Measurements from ENCODE around the gene TLNRD1. TPM values are rescaled to one million over a fixed set of nuclear protein-coding genes. Genes with fewer than 3 reads are reported as not detected.

The TLNRD1 gene
- polyA plus RNA-seq, 3 donors = 7.6 to 12.2 (median 9.6) TPM

DNA sequence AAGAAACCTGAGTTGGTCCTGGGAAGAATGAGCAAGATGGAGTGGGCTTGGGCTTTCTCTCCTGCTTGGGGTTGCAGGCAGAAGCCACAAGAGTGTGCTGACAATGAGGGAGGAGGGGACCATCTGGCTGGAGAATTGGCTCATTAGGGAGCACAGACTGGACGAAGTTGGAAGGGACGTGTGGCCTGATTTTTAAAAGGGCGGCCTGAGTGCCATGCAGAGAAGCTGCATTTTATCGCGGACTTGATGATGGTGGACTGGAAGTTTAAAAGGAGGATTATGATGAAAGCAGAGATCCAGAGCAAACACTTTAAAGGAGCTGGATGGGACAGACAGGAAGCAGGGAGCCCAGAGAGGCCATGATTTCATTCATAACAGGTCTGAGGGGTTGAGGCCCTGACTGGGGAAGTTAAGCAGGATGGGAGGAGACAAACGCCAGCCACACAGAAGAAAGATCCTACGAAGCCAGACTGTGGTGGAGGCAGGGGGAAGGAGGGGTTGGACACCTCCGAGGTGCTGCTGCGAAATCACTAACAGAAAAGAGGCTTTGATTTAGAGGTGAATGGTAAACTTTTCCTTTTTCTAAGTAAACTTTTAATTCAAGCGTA lies 23.6 kb downstream of the TLNRD1 start:
- no peak for DNase-seq

DNA sequence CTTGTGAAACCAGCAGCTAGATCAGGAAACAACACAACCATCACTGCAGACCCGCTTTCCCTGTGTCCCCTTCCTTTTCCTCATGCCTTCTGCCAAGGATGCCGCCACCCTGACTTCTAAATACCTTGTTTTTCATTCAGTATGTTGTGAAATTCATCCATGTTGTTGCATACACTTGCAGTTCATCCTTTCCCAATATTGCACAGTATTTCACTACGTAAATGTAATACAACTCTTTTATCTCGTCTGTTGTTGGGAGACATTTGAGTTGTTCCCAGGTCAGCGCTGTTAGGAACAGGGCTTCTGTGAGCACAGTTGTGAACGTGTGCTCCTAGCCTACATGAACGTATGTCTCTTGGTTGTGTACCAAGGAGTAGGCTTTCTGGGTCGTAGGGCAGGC lies 24.2 kb downstream of the TLNRD1 start:
- no peak for DNase-seq

DNA sequence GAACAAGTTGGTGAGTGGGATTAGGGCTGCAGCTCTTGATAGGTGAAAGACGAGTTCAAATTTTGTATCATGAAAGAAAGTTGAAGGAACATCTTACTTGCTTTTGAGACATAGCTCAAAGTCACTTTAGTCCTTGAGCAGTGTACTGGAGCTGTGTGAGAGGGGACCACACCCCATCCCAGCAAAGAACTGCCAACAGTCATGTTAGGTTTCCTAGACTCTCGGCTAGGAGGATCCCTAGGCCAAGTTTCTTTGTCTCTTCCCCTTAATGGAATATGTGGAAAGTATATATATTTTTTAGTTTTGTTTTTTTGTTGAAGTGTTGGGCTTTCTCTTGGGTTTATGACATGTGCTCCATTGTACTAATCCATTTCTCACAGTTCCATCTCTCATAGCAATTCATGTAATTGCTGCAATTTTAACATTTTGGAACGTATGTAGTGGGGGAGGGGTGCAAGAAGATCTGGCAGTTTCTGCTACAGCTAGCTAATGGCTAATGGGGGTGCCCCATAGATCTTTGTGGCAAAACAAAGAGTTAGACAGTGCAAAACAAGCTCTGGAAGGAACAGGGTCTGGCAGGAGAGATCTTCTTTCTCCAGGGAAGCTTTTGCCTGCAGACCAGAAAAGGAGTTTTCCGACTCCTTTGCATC lies 25.1 kb downstream of the TLNRD1 start:
- no peak for DNase-seq

DNA sequence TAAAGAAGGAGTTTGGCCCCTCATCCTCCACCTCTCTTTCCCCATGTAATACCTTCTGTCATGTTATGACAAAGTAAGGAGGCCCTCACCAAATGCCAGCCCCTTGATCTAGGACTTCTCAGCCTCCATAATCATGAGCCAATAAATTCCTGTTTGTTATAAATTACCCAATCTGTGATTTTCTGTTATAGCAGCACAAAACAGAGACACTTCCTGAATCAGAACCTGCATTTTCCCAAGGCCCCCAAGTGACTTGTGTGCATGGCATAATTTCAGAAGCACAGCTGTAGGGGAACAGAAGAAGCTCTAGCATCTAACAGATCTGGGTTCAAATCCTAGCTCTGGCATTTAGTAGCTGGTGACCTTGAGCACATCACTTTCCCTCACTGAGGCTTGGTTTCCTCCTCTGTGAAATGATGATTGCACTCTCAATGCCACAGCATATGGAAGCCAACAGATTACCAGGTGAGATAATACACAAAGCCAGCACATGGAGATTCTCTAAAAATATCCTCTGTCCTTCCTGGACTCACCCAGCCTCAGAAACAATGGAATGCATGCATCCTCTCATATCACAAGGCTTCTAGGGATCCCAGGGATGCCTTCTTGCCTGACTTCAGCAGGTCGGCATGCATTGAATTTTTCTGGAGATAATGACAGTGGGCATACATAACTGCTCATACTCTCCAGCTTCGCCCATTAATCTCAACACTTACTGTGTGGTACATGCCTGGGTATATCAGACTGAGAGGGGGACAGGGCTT lies 26.3 kb downstream of the TLNRD1 start:
- DNase-seq = no peak

DNA sequence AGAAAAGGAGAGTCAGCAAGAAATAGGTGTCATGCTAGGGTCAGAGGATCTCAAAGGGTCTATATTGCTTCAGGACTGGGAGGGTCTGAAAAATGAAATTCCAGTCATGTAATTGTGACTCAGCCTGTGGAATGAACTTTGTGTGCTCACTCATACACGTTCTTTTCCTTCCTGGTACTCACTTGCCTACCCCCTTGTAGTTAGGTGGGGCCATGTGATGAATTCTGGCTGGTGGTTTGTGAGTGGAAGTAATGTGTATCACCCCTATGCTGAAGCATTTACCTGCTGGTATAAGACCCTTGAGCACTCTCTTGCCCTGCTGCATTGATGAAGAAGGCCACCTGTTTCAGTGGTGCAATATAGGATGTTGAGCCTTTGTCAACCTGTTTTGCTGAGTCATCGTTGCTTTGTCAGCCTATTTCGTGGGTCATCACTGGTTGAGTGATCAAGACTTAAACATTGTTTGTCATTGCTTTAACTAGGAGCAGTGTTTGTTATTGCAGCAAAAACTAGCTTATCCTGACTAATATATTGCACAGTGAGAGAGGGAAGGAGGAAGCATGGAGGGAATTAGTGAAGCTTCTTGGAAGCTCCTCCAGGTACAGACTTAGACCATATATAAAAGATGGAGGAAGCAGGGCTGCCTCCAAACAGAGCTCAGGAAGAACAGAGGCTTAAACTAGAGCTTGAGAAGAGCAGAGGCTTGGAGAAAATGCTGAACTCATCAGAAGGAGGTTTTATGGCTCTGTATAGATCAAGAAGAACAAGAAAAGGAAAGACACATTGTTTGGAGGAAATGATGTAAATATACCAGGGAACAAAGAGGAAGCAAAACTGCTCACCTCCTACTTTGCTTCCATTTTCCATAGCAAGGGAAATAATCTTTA lies 28.9 kb downstream of the TLNRD1 start:
- DNase-seq = no peak

DNA sequence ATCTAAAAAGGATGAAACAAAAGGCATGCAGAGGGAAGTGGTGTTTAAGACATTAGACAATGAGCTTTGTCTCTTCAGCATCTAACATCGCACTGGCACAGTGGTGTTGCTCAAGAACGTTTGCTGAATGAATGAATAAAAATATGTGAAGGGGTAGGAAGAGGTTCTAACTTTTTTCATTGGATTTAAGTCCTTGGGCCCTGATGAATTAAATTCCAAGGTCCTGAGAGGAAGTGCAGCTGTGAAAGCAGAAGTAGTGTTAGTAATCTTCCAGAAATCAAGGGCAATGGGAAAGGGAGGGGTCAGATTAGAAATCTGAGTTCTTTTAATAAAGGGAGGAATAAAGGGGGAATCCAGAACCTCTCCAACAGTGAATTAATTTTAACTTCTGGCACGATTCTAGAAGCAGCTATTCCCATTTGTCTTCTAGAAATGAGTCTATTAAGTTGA lies 29.6 kb downstream of the TLNRD1 start:
- DNase-seq = no peak

DNA sequence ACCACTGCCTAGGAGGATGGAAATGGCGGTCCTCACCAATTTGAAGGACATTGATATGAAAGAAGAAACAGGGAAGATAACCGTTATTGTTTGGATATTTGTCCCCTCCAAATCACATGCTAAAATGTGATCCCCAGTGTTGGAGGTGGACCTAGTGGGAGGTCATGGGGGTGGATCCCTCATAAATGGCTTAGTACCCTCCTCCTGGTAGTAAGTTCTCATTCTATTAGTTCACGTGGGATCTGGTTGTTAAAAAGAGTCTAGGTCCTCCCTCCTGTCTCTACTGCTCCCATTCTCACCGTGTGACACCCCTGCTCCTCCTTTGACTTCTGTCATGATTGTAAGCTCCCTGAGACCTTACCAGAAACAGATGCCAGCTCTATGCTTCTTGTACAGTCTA lies 30.5 kb downstream of the TLNRD1 start:
- no peak for DNase-seq

DNA sequence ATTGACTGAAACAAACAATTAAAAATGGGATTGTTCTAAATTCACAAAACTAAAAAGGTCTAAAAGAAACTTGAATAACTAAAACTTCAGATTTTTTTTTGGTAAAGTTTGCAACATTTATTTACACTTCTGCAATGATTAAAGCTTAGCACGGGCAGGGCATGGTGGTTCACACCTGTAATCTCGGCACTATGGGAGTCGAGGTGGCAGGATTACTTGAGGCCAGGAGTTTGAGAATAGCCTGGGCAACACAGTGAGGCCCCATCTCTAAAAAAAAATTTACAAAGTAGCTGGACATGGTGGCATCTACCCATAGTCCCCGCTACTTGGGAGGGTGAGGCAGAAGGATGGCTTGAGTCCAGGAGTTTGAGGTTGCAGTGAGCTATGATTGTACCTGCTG lies 31.6 kb downstream of the TLNRD1 start:
- DNase-seq = no peak

DNA sequence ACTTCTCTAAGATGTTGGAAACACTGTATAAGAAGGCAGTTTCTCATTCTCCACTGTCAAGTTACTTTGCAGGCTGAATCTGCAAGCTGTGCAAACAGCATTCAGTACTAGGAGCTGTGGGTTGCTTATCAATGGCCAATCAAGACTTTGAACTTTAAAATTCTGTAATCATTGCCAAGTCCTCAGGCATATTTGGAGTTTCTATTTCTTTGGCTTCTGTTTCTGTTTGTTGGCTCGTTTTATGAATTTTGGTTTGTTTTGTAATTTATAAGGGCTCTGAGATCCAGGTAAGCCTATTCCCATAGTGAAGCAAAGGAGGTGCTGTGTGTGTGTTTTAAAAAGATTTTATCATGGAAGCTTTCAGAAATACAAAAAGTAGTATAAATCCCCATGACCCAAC lies 32.1 kb downstream of the TLNRD1 start:
- no peak for DNase-seq

DNA sequence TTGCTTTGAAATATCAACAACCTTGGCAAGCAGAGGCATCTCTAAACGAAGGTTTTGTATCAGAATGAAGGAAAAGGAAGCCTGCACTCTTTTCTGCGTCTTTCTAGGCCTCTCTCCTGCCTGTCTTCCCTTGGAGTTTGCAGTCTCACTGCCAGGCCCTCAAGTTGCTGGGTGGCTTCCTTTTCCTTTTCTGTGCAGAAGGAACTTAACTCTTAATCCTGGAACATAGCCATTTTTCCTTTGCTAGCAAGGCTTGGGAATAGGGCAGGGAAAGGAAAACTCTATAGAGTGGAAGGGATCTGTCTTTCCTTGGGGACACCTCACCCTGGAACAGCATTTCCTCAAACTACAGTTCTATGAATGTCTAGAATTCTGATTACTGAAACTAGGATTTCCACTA lies 32.8 kb downstream of the TLNRD1 start:
- no peak for DNase-seq

DNA sequence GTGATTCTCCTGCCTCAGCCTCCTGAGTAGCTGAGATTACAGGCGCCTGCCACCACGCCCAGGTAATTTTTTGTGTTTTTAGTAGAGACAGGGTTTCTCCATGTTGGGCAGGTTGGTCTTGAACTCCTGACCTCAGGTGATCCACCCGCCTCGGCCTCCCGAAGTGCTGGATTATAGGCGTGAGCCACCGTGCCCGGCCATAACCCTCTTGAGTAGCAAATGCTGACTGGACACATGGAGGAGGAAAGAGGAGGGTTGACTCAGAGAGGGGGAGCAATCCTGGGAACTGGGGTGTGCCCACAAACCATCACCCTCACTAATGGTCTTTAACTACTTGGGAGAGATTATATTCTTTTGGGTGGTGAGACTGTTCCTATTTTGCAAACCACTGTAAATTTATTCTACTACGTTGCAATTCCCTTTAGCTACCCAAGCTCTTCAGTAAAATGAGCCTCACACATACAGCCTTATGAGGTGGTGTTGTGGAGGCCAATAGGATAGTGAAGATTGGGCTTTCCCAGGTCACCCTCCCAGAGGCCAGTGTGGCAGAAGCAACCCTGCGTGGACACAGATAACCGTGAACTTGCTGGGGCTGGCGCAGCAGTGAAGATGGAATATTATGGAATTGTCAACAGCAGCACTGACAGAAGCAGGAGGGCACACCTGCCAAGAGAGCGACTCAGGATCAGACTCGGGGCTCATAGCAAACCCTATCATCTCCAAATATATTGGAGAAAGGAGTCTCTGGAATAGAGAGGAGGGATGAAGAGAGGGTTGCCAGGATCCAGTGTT lies 37.4 kb downstream of the TLNRD1 start:
- DNase-seq = no peak

DNA sequence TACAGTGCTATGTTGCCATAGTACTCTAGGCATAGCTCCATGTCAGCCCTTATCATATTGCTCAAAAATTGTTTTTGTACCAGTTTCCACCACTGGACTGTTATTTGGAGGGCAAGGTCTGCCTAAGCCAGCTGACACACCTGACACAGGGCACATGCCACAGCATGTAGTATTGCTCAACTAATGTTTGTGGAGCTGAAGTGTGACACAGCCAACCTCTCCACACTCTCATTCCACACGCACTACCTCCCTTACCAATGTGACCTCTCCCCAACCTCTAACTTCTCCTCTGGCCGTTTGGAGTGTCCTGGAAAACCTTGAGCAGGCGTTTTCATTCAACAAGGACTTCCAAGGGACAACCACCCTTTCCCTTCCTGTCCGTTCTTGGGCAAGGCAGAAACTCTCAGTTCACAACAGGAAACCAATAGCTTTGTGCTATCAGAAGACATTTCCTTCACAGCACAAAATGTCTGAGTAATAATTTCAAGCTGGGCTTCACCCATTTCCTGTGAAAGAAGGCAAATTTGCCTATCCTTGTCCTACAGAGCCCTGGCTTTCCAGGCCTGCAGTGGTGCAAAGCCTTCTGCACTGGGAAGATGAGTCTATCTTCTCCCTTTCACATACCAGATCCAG lies 38.4 kb downstream of the TLNRD1 start:
- no peak for DNase-seq

DNA sequence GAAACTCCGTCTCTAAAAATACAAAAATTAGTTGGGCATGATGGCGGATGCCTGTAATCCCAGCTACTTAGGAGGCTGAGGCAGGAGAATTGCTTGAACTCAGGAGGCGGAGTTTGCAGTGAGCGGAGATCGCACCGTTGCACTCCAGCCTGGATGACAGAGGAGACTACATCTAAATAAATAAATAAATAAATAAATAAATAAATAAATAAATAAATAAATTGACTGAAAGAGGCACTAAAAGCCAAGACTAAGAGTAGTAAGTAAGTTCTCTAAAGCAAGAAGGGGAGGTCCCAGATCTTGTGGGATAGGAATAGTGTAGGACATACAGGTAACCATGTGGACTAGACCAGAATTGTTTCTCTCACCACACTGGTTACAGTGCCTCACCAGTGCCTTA lies 40.0 kb downstream of the TLNRD1 start:
- DNase-seq = no peak

DNA sequence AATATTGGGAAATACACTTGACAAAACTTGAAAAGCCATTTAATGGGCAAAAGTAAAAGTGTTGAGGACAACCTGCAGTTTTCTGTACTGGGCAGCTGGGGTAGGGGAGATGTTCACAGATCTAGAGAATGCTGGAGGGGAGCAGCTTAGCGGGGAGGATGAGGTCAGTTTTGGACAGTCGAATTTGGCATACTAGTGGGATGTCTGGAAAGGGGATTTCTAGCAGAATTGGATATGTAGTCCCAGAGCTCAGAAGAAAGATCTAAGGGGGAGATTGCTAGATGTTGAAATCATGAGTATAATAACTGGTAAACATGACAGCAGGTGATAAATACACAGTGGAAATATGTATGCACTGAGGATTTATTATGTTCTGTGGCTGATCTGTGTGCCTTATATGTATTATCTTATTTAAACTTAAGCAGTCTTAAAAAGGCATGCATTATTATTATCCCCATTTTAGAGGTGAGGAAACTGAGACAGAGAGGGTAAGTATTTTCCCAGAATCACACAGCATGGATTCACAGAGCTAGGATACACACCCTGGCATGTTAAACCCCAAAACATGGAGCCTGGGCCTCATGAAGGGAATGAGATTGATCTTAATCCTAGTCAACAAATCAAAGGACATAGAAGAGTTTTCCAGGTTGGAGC lies 42.7 kb downstream of the TLNRD1 start:
- DNase-seq = no peak

DNA sequence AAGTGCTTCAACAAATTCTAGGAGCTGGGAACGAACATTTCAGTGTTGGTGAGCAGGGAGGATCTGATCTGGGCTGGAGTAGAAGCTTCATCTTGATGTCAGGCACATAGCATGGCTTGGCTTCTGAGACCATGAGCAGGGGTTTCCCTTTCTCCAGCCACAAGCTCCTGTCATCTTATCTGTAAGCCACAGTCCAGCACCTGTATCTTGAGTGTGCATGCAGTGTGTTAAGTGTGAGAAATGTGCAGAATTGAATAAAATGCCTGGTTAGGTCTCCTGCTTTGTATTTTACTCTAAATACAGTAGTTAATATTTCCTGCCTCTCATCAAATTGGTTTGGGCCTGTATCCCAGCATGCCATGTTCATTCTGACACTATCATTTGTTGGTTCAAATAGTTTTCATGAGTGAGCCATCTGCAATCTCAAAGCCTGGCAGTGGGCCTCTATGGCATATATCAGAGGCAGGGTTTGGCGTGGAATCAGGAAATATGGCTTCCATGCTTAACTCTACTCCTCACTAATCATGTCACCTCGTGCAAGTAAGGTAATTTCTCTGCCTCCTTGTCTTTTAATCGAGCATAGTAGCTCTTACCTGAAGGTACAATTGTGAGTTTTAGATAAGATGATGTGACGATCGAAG lies 43.3 kb downstream of the TLNRD1 start:
- DNase-seq = no peak

DNA sequence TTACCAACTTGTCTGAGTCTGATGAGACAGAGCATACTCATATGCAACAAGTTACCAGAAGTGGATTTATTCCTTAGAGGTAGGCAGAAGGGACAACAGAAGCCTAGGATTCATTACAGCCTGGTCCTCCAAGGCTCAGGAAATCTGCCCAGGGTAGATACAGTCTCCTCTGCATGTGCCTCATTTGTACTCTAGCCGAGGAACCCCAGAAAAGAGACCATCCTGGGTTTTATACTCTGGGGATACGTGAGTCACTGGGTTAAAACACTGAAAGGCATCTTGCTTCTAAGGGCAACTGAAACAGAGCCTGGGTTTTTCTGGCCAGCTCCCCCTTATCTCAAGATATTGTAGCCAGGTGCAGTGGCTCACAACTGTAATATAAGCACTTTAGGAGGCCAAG lies 45.6 kb downstream of the TLNRD1 start:
- no peak for DNase-seq

DNA sequence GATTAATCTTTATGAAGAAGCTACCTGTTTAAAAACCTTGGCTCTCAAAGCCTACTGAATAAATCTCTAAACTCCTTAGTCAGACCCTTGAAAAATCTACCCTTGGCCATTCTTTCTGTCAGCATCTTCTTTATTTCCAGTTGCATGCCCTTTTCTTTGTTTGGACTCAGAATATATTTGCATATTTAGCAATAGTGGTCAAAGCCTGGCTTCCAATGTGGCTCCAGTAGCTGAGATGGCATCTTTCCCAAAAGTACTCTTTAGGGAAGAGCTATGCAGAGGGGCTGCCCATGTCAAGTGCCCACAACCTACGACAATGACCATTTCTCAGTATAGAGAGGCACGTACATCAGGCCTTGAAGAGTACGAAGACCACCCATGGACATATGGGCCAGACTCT lies 47.2 kb downstream of the TLNRD1 start:
- no peak for DNase-seq

DNA sequence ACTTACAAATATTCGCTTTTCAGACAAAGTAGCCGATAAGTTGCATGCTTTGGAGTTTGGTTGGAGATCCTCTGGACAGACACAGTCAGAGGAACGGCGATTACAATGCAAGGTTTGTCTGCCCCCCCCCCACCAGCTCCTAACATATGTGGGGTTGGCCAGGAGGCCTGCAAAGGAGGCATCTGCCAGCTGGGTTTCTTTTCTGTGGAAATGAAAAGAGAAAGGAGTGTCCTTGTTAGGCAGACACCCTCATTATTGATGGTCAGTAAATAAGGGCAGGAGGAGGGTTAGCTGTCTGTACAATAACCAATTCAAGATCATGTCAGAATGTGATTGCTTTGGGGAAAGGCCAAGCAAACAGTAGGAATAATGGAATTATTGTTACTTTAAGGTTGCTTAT lies 49.1 kb downstream of the TLNRD1 start:
- DNase-seq = no peak

DNA sequence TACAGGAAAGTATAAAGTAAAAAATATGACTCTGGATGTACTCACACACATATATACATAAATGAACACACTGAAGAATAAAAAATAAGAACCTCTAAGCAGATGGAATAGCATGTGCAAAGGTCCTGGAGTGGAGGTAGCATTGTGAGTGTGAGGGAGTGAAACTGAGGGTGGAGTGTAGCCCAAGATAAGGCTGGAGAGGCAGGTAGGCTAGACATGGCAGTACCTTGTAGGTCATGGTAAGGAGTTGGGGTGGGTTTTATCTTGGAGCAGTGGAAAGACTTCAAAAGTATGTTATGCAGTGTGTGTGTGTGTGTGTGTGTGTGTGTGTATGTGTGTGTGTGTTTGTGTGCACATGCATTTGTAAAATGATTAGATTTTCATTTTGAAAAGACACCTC lies 49.5 kb downstream of the TLNRD1 start:
- DNase-seq = no peak

DNA sequence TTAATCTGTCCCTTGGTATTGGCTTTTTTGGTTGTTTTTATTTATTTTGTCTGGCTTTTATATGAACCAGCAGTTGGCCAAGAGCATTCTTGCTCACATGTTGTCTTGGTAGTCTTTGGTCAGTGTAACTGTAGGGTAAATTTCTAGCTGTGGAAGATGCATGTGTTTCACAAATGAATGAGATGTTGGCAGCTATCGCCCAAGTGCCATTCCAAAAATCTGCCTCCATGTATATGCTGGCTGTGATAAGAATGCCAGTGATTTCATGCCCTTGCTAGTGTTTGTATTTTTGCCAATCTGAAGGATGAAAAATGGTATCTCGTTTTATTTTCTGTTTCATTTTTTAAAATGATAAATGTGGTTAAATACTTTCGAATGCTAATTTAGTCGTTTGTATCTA lies 50.1 kb downstream of the TLNRD1 start:
- DNase-seq = no peak
